ENCODE measurements around the gene ZNF574.

DNA sequence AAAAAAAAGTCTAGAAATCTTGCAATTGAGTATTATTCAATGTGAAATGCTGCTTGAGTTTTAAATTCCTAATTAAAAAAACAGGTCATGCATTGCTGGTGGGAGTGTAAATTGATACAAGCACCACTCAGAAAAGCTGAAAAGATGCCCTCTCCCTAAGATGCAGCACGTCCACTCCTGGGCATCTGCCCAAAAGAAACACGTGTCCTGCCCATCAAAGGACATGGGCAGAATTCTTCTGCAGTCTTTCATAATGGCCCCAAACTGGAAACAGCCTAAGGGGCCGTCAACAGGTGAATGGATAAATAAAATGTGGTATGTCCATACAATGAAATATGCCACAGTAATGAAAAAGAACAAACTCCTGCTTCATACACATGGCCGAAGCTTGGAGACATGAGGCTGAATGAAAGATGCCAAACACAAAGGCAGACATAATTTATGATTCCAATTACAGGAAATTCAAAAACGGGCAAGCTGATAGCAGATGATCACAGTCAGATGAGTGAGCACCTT lies 48.5 kb downstream of the ZNF574 start:
- TF ChIP-seq EZH2phosphoT487 (IDR thresholded peaks at IDR 0.05; ENCODE audit: borderline replicate concordance, low read depth), result no peak
- no peak for TF ChIP-seq EP300 (IDR thresholded peaks at IDR 0.05; ENCODE audit: borderline replicate concordance in 1 of 2, low read depth in 1 of 2, low read length in 1 of 2)
- TF ChIP-seq CHD2 (IDR thresholded peaks at IDR 0.05; ENCODE audit: low read length, partially characterized antibody), result no peak
- no peak for TF ChIP-seq RFX5 (IDR thresholded peaks at IDR 0.05; ENCODE audit: low read length)
- TF ChIP-seq, protein P1, sequence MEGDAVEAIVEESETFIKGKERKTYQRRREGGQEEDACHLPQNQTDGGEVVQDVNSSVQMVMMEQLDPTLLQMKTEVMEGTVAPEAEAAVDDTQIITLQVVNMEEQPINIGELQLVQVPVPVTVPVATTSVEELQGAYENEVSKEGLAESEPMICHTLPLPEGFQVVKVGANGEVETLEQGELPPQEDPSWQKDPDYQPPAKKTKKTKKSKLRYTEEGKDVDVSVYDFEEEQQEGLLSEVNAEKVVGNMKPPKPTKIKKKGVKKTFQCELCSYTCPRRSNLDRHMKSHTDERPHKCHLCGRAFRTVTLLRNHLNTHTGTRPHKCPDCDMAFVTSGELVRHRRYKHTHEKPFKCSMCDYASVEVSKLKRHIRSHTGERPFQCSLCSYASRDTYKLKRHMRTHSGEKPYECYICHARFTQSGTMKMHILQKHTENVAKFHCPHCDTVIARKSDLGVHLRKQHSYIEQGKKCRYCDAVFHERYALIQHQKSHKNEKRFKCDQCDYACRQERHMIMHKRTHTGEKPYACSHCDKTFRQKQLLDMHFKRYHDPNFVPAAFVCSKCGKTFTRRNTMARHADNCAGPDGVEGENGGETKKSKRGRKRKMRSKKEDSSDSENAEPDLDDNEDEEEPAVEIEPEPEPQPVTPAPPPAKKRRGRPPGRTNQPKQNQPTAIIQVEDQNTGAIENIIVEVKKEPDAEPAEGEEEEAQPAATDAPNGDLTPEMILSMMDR (IDR thresholded peaks at IDR 0.05), result no peak
- TF ChIP-seq POLR2AphosphoS5 (IDR thresholded peaks at IDR 0.05; ENCODE audit: low read depth, low read length), result no peak
- TF ChIP-seq, protein P2, sequence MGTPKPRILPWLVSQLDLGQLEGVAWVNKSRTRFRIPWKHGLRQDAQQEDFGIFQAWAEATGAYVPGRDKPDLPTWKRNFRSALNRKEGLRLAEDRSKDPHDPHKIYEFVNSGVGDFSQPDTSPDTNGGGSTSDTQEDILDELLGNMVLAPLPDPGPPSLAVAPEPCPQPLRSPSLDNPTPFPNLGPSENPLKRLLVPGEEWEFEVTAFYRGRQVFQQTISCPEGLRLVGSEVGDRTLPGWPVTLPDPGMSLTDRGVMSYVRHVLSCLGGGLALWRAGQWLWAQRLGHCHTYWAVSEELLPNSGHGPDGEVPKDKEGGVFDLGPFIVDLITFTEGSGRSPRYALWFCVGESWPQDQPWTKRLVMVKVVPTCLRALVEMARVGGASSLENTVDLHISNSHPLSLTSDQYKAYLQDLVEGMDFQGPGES (IDR thresholded peaks at IDR 0.05; ENCODE audit: low read depth, low read length), result no peak
- TF ChIP-seq, protein P3, sequence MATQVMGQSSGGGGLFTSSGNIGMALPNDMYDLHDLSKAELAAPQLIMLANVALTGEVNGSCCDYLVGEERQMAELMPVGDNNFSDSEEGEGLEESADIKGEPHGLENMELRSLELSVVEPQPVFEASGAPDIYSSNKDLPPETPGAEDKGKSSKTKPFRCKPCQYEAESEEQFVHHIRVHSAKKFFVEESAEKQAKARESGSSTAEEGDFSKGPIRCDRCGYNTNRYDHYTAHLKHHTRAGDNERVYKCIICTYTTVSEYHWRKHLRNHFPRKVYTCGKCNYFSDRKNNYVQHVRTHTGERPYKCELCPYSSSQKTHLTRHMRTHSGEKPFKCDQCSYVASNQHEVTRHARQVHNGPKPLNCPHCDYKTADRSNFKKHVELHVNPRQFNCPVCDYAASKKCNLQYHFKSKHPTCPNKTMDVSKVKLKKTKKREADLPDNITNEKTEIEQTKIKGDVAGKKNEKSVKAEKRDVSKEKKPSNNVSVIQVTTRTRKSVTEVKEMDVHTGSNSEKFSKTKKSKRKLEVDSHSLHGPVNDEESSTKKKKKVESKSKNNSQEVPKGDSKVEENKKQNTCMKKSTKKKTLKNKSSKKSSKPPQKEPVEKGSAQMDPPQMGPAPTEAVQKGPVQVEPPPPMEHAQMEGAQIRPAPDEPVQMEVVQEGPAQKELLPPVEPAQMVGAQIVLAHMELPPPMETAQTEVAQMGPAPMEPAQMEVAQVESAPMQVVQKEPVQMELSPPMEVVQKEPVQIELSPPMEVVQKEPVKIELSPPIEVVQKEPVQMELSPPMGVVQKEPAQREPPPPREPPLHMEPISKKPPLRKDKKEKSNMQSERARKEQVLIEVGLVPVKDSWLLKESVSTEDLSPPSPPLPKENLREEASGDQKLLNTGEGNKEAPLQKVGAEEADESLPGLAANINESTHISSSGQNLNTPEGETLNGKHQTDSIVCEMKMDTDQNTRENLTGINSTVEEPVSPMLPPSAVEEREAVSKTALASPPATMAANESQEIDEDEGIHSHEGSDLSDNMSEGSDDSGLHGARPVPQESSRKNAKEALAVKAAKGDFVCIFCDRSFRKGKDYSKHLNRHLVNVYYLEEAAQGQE (IDR thresholded peaks at IDR 0.05; ENCODE audit: low read depth, low read length), result no peak
- TF ChIP-seq, protein P4, sequence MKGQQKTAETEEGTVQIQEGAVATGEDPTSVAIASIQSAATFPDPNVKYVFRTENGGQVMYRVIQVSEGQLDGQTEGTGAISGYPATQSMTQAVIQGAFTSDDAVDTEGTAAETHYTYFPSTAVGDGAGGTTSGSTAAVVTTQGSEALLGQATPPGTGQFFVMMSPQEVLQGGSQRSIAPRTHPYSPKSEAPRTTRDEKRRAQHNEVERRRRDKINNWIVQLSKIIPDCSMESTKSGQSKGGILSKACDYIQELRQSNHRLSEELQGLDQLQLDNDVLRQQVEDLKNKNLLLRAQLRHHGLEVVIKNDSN (IDR thresholded peaks at IDR 0.05; ENCODE audit: borderline replicate concordance, low read depth), result no peak
- no peak for TF ChIP-seq NRF1 (IDR thresholded peaks at IDR 0.05; ENCODE audit: low read depth, low read length)
- TF ChIP-seq, protein P5, sequence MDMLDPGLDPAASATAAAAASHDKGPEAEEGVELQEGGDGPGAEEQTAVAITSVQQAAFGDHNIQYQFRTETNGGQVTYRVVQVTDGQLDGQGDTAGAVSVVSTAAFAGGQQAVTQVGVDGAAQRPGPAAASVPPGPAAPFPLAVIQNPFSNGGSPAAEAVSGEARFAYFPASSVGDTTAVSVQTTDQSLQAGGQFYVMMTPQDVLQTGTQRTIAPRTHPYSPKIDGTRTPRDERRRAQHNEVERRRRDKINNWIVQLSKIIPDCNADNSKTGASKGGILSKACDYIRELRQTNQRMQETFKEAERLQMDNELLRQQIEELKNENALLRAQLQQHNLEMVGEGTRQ (IDR thresholded peaks at IDR 0.05; ENCODE audit: borderline replicate concordance, low read depth, low read length), result no peak
